Measurements from ENCODE around the gene FBXW5. TPM values are rescaled to one million over a fixed set of nuclear protein-coding genes. Genes with fewer than 3 reads are reported as not detected.

FBXW5 gene
- total RNA-seq, 2 donors from 2014 or later: 203 to 233 TPM

DNA sequence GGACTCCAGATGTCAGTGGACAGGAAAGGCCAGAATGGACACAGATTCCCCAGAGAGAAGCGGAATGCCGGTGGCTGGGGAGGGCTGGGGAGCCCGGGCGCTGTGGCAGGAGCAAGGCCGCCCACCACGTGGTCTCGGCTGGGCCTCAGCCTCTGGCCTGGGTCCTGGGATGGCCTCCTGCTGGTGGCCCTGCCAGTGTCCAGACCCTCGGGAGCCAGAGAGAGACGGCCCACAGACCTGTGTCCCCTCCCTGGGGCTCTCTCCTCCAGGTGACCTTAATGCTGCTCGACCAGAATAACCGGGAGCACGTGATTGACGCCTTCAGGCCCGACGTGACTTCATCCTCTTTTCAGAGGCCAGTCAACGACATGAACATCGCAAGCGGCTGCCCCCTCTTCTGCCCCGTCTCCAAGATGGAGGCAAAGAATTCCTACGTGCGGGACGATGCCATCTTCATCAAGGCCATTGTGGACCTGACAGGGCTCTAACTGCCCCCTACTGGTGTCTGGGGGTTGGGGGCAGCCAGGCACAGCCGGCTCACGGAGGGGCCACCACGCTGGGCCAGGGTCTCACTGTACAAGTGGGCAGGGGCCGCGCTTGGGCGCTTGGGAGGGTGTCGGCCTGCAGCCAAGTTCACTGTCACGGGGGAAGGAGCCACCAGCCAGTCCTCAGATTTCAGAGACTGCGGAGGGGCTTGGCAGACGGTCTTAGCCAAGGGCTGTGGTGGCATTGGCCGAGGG is 19.0 kb downstream of the FBXW5 start:
- TF ChIP-seq, protein P1, sequence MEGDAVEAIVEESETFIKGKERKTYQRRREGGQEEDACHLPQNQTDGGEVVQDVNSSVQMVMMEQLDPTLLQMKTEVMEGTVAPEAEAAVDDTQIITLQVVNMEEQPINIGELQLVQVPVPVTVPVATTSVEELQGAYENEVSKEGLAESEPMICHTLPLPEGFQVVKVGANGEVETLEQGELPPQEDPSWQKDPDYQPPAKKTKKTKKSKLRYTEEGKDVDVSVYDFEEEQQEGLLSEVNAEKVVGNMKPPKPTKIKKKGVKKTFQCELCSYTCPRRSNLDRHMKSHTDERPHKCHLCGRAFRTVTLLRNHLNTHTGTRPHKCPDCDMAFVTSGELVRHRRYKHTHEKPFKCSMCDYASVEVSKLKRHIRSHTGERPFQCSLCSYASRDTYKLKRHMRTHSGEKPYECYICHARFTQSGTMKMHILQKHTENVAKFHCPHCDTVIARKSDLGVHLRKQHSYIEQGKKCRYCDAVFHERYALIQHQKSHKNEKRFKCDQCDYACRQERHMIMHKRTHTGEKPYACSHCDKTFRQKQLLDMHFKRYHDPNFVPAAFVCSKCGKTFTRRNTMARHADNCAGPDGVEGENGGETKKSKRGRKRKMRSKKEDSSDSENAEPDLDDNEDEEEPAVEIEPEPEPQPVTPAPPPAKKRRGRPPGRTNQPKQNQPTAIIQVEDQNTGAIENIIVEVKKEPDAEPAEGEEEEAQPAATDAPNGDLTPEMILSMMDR (IDR thresholded peaks at IDR 0.05): no peak
- H3K9me3 ChIP-seq: no peaks in the 10 kb centered on the region
- DNase-seq (ENCODE audit: low spot score): no peak
- H3K36me3 ChIP-seq: peaks cover 12% of the 10 kb centered on the region
- peaks cover 0 to 69% of the 10 kb centered on the region in 2 donors for H3K4me1 ChIP-seq
- H3K27me3 ChIP-seq: no peaks in the 10 kb centered on the region
- H3K27ac ChIP-seq: peak overlapping the region; percentile 55 to 66
- no peak overlapping the region for H3K4me3 ChIP-seq

GRCh38 chr9:136923881-136924280 is 20.7 kb downstream of the FBXW5 start:
- Histone ChIP-seq H3K4me1 (peaks cover 0 to 57% of the 10 kb centered on the region in 2 donors), H3K4me3 (no peak overlapping the region), H3K27me3 (no peaks in the 10 kb centered on the region), H3K9me3 (no peaks in the 10 kb centered on the region), H3K27ac (peak overlapping the region in 1 of 2 donors; percentile 13), H3K36me3 (peaks cover 22% of the 10 kb centered on the region)
- DNase-seq (ENCODE audit: low spot score): no peak
- TF ChIP-seq, protein P1 (IDR thresholded peaks at IDR 0.05): no peak

- peaks cover 25% of the 10 kb centered on the region for H3K36me3 ChIP-seq
Measured at GRCh38 chr9:136922540-136922939, 22.0 kb downstream of the FBXW5 start.

DNA sequence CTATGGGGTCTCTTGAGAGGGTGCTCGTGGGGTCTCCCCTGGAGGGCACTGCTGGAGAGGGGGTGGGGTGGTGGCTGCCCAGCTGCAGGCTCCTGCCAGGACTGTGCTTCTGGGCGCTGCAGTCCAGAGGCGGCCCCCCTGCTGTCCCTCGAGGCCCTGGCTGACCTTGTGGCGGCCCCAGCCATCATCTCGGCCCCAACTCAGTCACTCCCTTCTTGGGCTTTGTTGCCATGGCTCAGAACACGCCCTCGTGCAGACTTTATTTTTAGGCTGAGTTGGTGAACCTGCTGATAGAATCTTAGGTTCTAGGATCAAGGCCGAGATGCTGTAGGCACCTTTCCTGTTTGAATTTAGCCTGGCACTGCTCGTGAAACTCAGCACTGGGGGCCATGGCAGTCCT is 22.8 kb downstream of the FBXW5 start:
- Histone ChIP-seq H3K9me3 (no peaks in the 10 kb centered on the region), H3K36me3 (peaks cover 33% of the 10 kb centered on the region), H3K27me3 (no peaks in the 10 kb centered on the region), H3K4me3 (no peak overlapping the region), H3K27ac (peak overlapping the region; percentile 72), H3K4me1 (peaks cover 0 to 38% of the 10 kb centered on the region in 2 donors)
- TF ChIP-seq, protein P1 (IDR thresholded peaks at IDR 0.05): no peak
- DNase-seq (ENCODE audit: low spot score): no peak

More at GRCh38 chr9:136922540-136922939, 22.0 kb downstream of the FBXW5 start:
- Histone ChIP-seq H3K4me1 (peaks cover 0 to 43% of the 10 kb centered on the region in 2 donors), H3K9me3 (no peaks in the 10 kb centered on the region), H3K27ac (peak overlapping the region; percentile 72), H3K27me3 (no peaks in the 10 kb centered on the region), H3K4me3 (no peak overlapping the region)
- no peak for DNase-seq (ENCODE audit: low spot score)
- TF ChIP-seq, protein P1 (IDR thresholded peaks at IDR 0.05): no peak

- no peaks in the 10 kb centered on the region for H3K27me3 ChIP-seq
- no peak for DNase-seq (ENCODE audit: low spot score)
- peaks cover 0 to 37% of the 10 kb centered on the region in 2 donors for H3K4me1 ChIP-seq
Measured at GRCh38 chr9:136921307-136921706, 23.2 kb downstream of the FBXW5 start.

More at GRCh38 chr9:136921307-136921706, 23.2 kb downstream of the FBXW5 start:
- H3K27ac ChIP-seq: peak overlapping the region; percentile 72
- peaks cover 37% of the 10 kb centered on the region for H3K36me3 ChIP-seq
- H3K4me3 ChIP-seq: no peak overlapping the region
- TF ChIP-seq, protein P1 (IDR thresholded peaks at IDR 0.05): no peak
- H3K9me3 ChIP-seq: no peaks in the 10 kb centered on the region
